GM21619 (cell line): Measurements from ENCODE around the gene SP1.
"Not testable (repeated sequence)": the region's sequence is repeated elsewhere in the genome, so short reads cannot be mapped to it uniquely, and the experiment has no call there.

Source experiments
- ATAC-seq: cut with Tn5 transposase; IDR thresholded peaks from one replicate; pipeline ENCODE4 v1.9.1; 2021; ENCODE audit not compliant: unreplicated experiment

Gene SP1

GRCh38 chr12:53413485-53414204, 33.7 kb downstream of the SP1 start:
- ATAC-seq = no peak

GRCh38 chr12:53414756-53415417, 34.9 kb downstream of the SP1 start:
- ATAC-seq = no peak

- ATAC-seq = not testable (repeated sequence)
Measured at GRCh38 chr12:53415752-53416389, 35.9 kb downstream of the SP1 start.

- ATAC-seq = not testable (repeated sequence)
Measured at GRCh38 chr12:53417291-53417816, 37.4 kb downstream of the SP1 start.

- no peak for ATAC-seq
Measured at GRCh38 chr12:53418221-53418620, 38.2 kb downstream of the SP1 start.

GRCh38 chr12:53419756-53420155, 39.8 kb downstream of the SP1 start:
- no peak for ATAC-seq

GRCh38 chr12:53422247-53422646, 42.3 kb downstream of the SP1 start:
- ATAC-seq = not testable (repeated sequence)

- ATAC-seq = no peak
Measured at GRCh38 chr12:53423597-53423996, 43.6 kb downstream of the SP1 start, which contains the start of gene AMHR2. AMHR2 (plus strand) TSS chr12:53423855; CDS start chr12:53423935, 80 bp downstream.

- ATAC-seq = no peak
Measured at GRCh38 chr12:53424626-53425514, 44.9 kb downstream of the SP1 start.

- ATAC-seq = no peak
Measured at GRCh38 chr12:53425515-53426150, 45.7 kb downstream of the SP1 start.

GRCh38 chr12:53427905-53428594, 48.1 kb downstream of the SP1 start:
- no peak for ATAC-seq

- ATAC-seq = no peak
Measured at GRCh38 chr12:53428741-53429140, 48.8 kb downstream of the SP1 start.

- ATAC-seq = no peak
Measured at GRCh38 chr12:53430116-53430515, 50.1 kb downstream of the SP1 start.

GRCh38 chr12:53431187-53431586, 51.2 kb downstream of the SP1 start:
- ATAC-seq = no peak

- not testable (repeated sequence) for ATAC-seq
Measured at GRCh38 chr12:53435326-53435725, 55.4 kb downstream of the SP1 start.

- ATAC-seq = not testable (repeated sequence)
Measured at GRCh38 chr12:53439582-53439981, 59.6 kb downstream of the SP1 start.

GRCh38 chr12:53441040-53441833, 61.3 kb downstream of the SP1 start, which contains the start of gene PRR13:
PRR13 (plus strand) TSS chr12:53441734; CDS start chr12:53442715, 981 bp downstream.
- ATAC-seq = peak; percentile 99

- ATAC-seq = no peak
Measured at GRCh38 chr12:53443955-53444354, 64.0 kb downstream of the SP1 start.
